GM12878 (cell line): ENCODE measurements around the gene GLG1.
"Not testable (repeated sequence)": the region's sequence is repeated elsewhere in the genome, so short reads cannot be mapped to it uniquely, and the experiment has no call there.

Experiments
- CHD1 ChIP-seq: IDR thresholded peaks from 2 replicates; pipeline ENCODE4 v1.6.1; 2012; ENCODE audit warnings: low read depth, low read length, improper control_type of control experiment
- CTCF ChIP-seq, 3 experiments: IDR thresholded peaks in 2 of 3; conservative IDR thresholded peaks in 1 of 3; 2 replicates each; pipeline ENCODE4 v1.5.1; 2011; ENCODE audit warnings: low read depth in 3 of 3, low read length in 3 of 3, mild to moderate bottlenecking in 3 of 3, control low read depth in 2 of 3, moderate library complexity in 2 of 3, inconsistent platforms in 1 of 3, mixed read lengths in 1 of 3; ENCODE audit not compliant: control insufficient read depth in 2 of 3, insufficient read depth in 1 of 3; ENCODE audit errors: extremely low read depth in 1 of 3
- EP300 ChIP-seq, 2 experiments: fragments of 150-350 bp in 1 of 2; IDR thresholded peaks; 2 replicates each; pipeline ENCODE4 v1.6.1; 2011 to 2012; ENCODE audit warnings: low read depth in 2 of 2, low read length in 2 of 2, borderline replicate concordance in 1 of 2, improper control_type of control experiment in 1 of 2, inconsistent platforms in 1 of 2; ENCODE audit not compliant: control insufficient read depth in 1 of 2
- EZH2 ChIP-seq: IDR thresholded peaks from 2 replicates; pipeline ENCODE4 v1.6.1; 2012; ENCODE audit warnings: low read depth, mild to moderate bottlenecking, control low read depth, inconsistent platforms, low read length, borderline replicate concordance; ENCODE audit not compliant: control insufficient read depth
- HCFC1 ChIP-seq: fragments of 150-350 bp; IDR thresholded peaks from 2 replicates; pipeline ENCODE4 v1.6.1; 2014; ENCODE audit warnings: low read length
- MAX ChIP-seq: IDR thresholded peaks from 2 replicates; pipeline ENCODE4 v1.6.1; 2012; ENCODE audit warnings: low read depth, low read length, improper control_type of control experiment
- NFIC ChIP-seq: IDR thresholded peaks from 2 replicates; pipeline ENCODE4 v1.6.1; 2012; ENCODE audit warnings: low read depth, mild to moderate bottlenecking, inconsistent platforms, low read length, moderate library complexity
- NKRF ChIP-seq: fragments of 450-650 bp; conservative IDR thresholded peaks from 2 replicates; pipeline ENCODE4 v1.6.1; 2017; ENCODE audit warnings: mild to moderate bottlenecking, moderate library complexity
- NRF1 ChIP-seq: conservative IDR thresholded peaks from 2 replicates; pipeline ENCODE4 v1.6.1; 2011; ENCODE audit warnings: mild to moderate bottlenecking, low read depth, low read length, improper control_type of control experiment
- RAD21 ChIP-seq: IDR thresholded peaks from 2 replicates; pipeline ENCODE4 v1.6.1; 2011; ENCODE audit warnings: mild to moderate bottlenecking, low read depth, low read length, moderate library complexity; ENCODE audit not compliant: insufficient read depth
- REST ChIP-seq: IDR thresholded peaks from 2 replicates; pipeline ENCODE4 v1.6.1; 2012; ENCODE audit warnings: mild to moderate bottlenecking, low read depth, low read length
- RFX5 ChIP-seq: IDR thresholded peaks from 2 replicates; pipeline ENCODE4 v1.6.1; 2011; ENCODE audit warnings: low read depth, low read length, improper control_type of control experiment
- SIN3A ChIP-seq: IDR thresholded peaks from 2 replicates; pipeline ENCODE4 v1.6.1; 2012; ENCODE audit warnings: low read depth, low read length, improper control_type of control experiment
- TCF7 ChIP-seq: IDR thresholded peaks from 2 replicates; pipeline ENCODE4 v1.6.1; 2014; ENCODE audit warnings: antibody characterized with exemption, borderline replicate concordance

- not testable (repeated sequence) for TF ChIP-seq REST; NFIC; RFX5; NRF1; TCF7; EZH2; CTCF (IDR thresholded peaks at IDR 0.05 in 2 of 3, conservative IDR thresholded peaks at IDR 0.05 in 1 of 3; ENCODE audit: control insufficient read depth in 2 of 3, extremely low read depth in 1 of 3, insufficient read depth in 1 of 3, low read depth in 3 of 3, low read length in 3 of 3); MAX; RAD21; CHD1; SIN3A; EP300 (IDR thresholded peaks at IDR 0.05; ENCODE audit: borderline replicate concordance in 1 of 2, control insufficient read depth in 1 of 2, low read depth in 2 of 2, low read length in 2 of 2); NKRF; HCFC1
These were observed 178.4 kb downstream of the GLG1 start for GRCh38 chr16:74428493-74428892.
